SHP77 (cell line): ENCODE results near the gene STAM.

ENCODE experiments used
- DNase-seq, 2 experiments: peaks; one replicate each; lab custom pipeline; 2025; lab: John Stamatoyannopoulos, UW

The STAM gene

DNA sequence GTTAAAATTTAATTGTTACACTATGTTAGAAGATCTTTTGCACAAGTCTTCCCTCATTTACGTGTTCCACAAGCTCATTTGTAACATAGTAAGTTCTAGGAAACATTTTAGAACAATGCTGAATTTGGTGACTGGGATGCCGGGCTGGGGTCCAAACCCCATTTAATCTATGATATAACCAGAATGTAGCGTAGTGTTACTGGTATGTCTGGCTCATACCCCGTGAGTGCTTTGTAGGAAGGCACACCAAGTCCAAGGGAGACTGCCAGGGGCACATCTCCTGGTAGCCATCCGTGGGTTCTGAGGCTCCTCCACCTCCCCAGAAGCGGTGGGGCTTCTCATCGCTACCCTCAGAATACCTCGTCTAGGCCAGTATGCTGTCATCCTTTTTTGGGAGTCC, 86.7 kb downstream of the STAM start:
- DNase-seq = no peak

- DNase-seq = no peak
These were observed 87.5 kb downstream of the STAM start for GRCh38 chr10:17731331-17732020.

DNA sequence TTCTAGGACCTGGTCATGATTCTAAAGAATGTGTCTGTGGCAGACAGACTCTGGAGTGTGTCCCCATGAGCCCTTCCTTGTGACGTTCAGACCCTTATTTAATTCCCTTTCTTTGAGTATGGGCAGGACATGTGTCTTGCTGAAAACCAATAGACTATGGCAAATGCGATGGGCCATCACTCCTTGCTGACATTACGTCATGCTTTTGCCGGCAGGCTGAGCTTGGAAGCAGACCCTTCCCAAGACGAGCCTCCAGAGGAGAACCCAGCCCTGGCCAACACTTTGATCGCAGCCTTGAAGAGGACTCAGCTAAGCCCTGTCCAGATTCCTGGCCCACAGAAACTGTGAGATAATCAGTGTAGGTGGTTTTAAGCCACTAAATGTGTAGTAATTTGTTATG, 89.7 kb downstream of the STAM start:
- DNase-seq = no peak

GRCh38 chr10:17734432-17735080, 90.6 kb downstream of the STAM start:
- no peak for DNase-seq

DNA sequence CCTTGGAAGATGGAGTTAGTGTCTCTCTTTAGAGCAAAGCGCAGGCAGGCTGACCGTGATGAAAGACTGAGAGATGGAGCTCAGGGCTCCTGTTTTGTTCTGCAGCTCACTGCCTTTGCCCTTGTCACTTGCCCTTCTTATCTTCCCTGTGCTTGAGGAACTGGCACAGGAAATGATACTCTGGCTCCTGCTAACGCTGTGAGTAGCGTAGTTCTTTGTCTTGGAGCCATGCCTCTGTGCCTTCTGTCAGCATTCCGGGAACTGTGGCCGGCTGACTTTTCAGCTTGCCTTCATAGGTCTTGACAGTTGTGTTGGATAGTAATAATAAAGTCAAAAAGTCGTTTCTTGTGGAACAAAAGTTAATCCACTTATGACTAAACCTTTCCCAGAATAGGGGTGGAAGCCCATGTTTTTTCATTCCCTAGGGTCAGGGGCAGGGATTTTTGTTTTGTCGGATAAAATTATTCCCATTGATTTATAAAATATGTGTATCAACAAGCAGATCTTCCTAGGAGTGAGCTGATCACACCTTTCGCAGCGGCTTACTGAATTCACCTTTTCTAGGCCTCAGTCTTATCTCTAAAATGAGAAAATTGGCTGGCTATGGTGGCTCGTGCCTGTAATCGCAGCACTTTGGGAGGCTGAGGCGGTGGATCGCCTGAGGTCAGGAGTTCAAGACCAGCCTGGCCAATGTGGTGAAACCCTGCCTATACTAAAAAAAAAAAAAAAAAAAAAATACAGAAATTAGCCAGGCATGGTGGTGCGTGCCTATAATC, 91.4 kb downstream of the STAM start:
- DNase-seq = no peak

DNA sequence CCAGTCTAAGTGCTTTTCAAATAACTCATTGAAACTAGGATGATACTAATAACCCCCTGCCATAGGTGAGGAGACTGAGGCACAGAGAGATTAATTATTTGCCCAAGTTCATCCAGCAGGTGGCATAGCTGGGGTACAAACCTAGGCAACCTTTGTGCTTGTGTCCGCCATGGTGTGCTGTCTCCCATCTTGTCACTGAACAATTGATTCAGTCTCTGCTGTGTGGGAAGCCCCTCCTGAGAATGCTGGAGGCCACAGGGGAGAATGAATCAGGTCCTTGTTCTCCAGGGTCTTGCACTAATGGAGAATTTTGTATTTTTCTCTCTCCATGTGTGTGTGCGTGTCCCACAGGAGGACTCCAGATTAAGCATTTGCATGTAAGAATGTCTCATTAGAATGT, 92.3 kb downstream of the STAM start:
- DNase-seq = no peak

DNA sequence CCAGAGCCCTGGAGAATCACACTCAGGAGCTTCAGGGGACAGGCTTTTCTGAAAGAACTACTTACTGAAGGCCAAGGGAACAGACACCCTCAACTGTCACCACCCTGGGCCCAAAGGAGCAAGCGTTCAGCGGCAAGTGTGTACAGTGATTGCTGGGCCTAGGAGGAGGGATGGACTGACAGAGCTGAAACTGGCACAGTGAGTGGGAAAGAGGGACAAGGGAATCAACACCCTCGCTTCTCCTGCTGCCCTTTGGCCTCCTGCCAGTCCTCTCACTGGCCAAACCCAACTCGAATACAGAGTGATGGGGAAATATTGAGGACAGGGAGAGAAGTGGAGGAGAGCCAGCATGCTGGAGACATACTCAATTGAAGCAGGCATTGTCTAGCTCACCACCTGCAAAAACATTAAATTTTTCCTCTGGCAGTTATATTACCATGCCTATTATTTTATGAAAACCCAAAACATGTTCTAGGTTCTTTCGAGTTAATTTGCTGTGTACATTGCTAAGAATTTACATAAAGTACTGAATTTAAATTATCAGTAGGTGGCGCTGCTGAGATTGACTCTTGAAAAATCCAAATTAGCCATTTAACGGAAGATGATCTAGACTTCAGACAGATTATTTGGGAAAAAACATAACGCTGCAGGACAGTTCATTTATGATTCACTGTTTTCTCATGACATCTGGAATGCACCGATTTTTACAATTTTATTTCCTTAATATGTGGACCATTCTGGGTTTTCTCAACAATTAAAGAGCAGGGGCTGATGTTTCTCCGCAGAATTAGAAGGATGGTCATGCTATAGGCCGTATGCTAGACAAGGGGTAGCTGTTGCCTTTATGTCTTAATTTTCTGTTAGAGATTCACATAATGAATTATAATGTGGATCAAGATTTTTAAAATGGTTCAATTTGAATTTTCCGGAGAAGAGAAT, 93.3 kb downstream of the STAM start:
- peak in 1 of 2 experiments; percentile 33 for DNase-seq

DNA sequence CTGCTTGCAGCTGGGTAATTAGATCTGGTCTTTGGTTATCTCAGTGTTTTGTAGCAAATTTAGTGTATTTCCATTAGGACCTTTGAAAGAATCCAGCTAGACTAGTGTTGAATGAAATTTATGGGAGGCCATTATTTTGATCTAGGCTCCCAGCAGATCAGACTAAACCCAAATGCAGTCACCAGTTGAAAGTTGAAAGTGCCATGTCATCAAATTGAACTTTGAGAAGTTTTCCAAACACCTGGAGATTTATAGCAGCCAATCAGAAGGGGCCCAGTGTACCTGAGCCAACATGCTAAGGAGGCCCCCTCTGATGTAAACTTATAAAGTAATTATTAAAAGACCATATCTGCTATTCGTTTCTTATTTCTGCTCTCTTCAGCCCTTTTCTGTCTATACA, 96.7 kb downstream of the STAM start:
- no peak for DNase-seq

GRCh38 chr10:17742918-17743317, 99.0 kb downstream of the STAM start:
- no peak for DNase-seq

- no peak for DNase-seq
These were observed 99.5 kb downstream of the STAM start for GRCh38 chr10:17743437-17743836.

GRCh38 chr10:17744341-17744861, 100.5 kb downstream of the STAM start:
- DNase-seq = no peak

GRCh38 chr10:17747883-17748550, 104.1 kb downstream of the STAM start:
- no peak for DNase-seq

GRCh38 chr10:17749890-17750289, 105.9 kb downstream of the STAM start:
- DNase-seq = no peak

GRCh38 chr10:17751781-17752445, 108.0 kb downstream of the STAM start, which contains the start of gene TMEM236:
TMEM236 (plus strand) TSS chr10:17752201; CDS start chr10:17752296, 95 bp downstream.
- DNase-seq = no peak

DNA sequence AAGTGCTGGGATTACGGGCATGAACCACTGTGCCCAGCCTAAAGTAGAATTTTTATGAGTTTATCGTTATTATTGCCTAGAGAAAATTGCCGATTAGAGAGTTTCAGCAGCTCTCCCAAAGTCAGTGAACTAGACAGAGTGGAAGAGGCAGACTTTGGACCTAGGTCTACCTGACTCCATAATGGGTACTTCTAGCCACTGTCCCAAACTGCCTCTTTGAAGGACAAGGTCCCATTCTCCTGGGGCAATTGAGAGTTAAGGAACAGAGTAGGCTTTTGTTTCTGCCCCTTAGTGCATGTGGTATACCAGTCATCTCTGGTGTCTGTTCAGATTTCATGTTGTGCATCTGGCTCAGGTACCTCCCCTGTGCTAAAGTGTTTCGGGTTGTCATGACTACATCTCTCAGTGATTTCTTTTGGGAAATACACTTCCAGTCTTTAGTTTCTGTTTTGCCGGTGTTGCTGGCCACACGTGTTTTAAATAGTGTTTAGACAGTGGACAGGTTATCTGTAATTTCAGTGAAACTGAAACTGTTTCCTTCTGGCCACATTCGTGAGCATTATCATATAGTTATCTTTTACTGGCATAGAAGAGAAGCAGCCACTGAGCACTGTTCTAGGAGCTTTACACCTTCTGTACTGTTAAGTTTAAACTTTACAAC, 112.7 kb downstream of the STAM start:
- peak in 1 of 2 experiments; percentile 14 for DNase-seq

- no peak for DNase-seq
These were observed 114.2 kb downstream of the STAM start for GRCh38 chr10:17758200-17758599.

DNA sequence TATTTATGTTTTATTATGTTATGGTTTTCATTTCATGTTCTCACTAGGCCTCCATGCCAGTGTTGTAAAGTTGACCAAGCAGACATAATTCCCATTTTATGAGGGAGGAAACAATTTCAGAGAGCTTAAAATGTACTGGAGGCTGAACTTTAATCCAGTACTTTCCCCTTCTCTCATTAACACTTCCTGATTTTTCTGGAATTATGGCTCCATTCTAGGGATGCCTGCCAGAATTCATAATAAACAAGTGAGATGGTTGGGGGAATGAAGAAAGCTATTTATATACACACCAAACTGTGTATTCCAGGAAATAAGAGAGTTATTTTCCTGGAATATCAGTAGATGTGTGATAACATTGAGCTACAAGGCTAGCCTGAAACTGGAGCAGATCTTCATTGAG, 114.9 kb downstream of the STAM start:
- DNase-seq = no peak

GRCh38 chr10:17764142-17764541, 120.2 kb downstream of the STAM start:
- DNase-seq = no peak

GRCh38 chr10:17765602-17766001, 121.7 kb downstream of the STAM start:
- no peak for DNase-seq
